Upper lobe of left lung (tissue), 6 donors: Measurements from ENCODE around the gene TMEM119. TPM values are rescaled to one million over a fixed set of nuclear protein-coding genes. Genes with fewer than 3 reads are reported as not detected.

Source experiments
- ATAC-seq, 2 donors: fragments of 200-7000 bp; cut with Tn5 transposase; one replicate each; pipeline ENCODE4 v1.9.1; 2022; ENCODE audit warnings: mild to moderate bottlenecking in 2 of 2, moderate library complexity in 2 of 2; ENCODE audit not compliant: low FRiP score in 2 of 2
- DNase-seq, 2 donors: peaks; one replicate each; pipeline ENCODE4 v3.0.0-alpha.2; 2019 to 2020
- H3K27ac ChIP-seq, 4 donors: fragments of 200-600 bp; sonication (generic); one replicate each; pipeline ENCODE4 v1.5.1; 2016 to 2019
- H3K27me3 ChIP-seq, 4 donors: fragments of 200-600 bp; sonication (generic); one replicate each; pipeline ENCODE4 v1.5.1; 2017 to 2019
- H3K36me3 ChIP-seq, 4 donors: fragments of 200-600 bp; sonication (generic); one replicate each; pipeline ENCODE4 v1.5.1; 2016 to 2019
- H3K4me1 ChIP-seq, 4 donors: fragments of 200-600 bp; sonication (generic); one replicate each; pipeline ENCODE4 v1.5.1; 2018 to 2019
- H3K4me3 ChIP-seq, 4 donors: fragments of 200-600 bp; sonication (generic); one replicate each; pipeline ENCODE4 v1.5.1; 2017 to 2019; ENCODE audit warnings: mild to moderate bottlenecking in 2 of 4, moderate library complexity in 1 of 4
- H3K9me3 ChIP-seq, 4 donors: fragments of 200-600 bp; sonication (generic); one replicate each; pipeline ENCODE4 v1.5.1; 2018 to 2019
- CTCF ChIP-seq, 6 experiments: fragments of 450-650 bp in 4 of 6; fragments of 200-600 bp in 2 of 6; sonication (generic) in 2 of 6; IDR thresholded peaks; one replicate each; pipeline ENCODE4 v1.5.1; 2016 to 2019; ENCODE audit warnings: antibody characterized with exemption in 6 of 6
- EP300 ChIP-seq, 4 donors: sonication (generic); formaldehyde crosslinking; IDR thresholded peaks; one replicate each; pipeline ENCODE4 v1.5.1; 2017; ENCODE audit warnings: antibody characterized with exemption in 4 of 4, control low read depth in 2 of 4
- POLR2A ChIP-seq, 4 donors: fragments of 450-650 bp; IDR thresholded peaks; one replicate each; pipeline ENCODE4 v1.5.1; 2016 to 2017; ENCODE audit warnings: antibody characterized with exemption in 4 of 4, mild to moderate bottlenecking in 2 of 4
- POLR2AphosphoS5 ChIP-seq, 2 donors: sonication (generic); formaldehyde crosslinking; IDR thresholded peaks; one replicate each; pipeline ENCODE4 v1.5.1; 2017; ENCODE audit warnings: antibody characterized with exemption in 2 of 2
- WGBS, 2 donors: methylation state at CpG; one replicate each; pipeline ENCODE4 v1.1.5; 2017 to 2018; 5-methylcytosine and 5-hydroxymethylcytosine counted together
- total RNA-seq, 6 donors: library from RNA; depleted of rRNA in 4 of 6; stranded (reverse); fragments of >200 nt in 4 of 6; gene quantifications; one replicate each; pipeline versions ENCODE4 v1.1.0 to v1.2.1, GENCODE V29; 2016 to 2021
- donor health status: DM: no; HTN: no; CAD: no; lungs with moderate emphysema.
- donor health status: DM: no; HTN: yes; CAD: no; lungs with severe emphysema.

The TMEM119 gene
- total RNA-seq, 6 donors from 2014 or later = 1.5 to 50.7 (median 20.5) TPM

GRCh38 chr12:108582978-108583770, 14.7 kb downstream of the TMEM119 start:
- Histone ChIP-seq H3K27ac (peak overlapping the region in 1 of 4 donors; percentile 15), H3K9me3 (no peaks in the 10 kb centered on the region), H3K27me3 (no peaks in the 10 kb centered on the region), H3K36me3 (no peaks in the 10 kb centered on the region), H3K4me1 (peaks cover 0 to 7% (median 0%) of the 10 kb centered on the region in 4 donors), H3K4me3 (no peak overlapping the region)
- no peak for ATAC-seq
- 75 to 80% methylated on average over 7 to 10 of the region's 10 CpGs for WGBS, 2 donors
- no peak for DNase-seq
- TF ChIP-seq CTCF (IDR thresholded peaks at IDR 0.05) (no peak), POLR2A (IDR thresholded peaks at IDR 0.05) (no peak), POLR2AphosphoS5 (IDR thresholded peaks at IDR 0.05) (no peak), EP300 (IDR thresholded peaks at IDR 0.05) (no peak)

- ATAC-seq (no peak), DNase-seq (no peak)
- Histone ChIP-seq H3K27me3 (no peaks in the 10 kb centered on the region), H3K27ac (peak overlapping the region in 1 of 4 donors; percentile 15), H3K9me3 (no peaks in the 10 kb centered on the region), H3K36me3 (no peaks in the 10 kb centered on the region), H3K4me3 (no peak overlapping the region), H3K4me1 (peaks cover 0 to 7% (median 0%) of the 10 kb centered on the region in 4 donors)
- TF ChIP-seq POLR2A (IDR thresholded peaks at IDR 0.05) (no peak), POLR2AphosphoS5 (IDR thresholded peaks at IDR 0.05) (no peak), EP300 (IDR thresholded peaks at IDR 0.05) (no peak), CTCF (IDR thresholded peaks at IDR 0.05) (no peak)
- WGBS, 2 donors = 87 to 93% methylated on average over 6 to 9 of the region's 9 CpGs
Observed at GRCh38 chr12:108582509-108582908, 15.4 kb downstream of the TMEM119 start.

- no peak overlapping the region for H3K4me3 ChIP-seq
- ATAC-seq = no peak
- no peaks in the 10 kb centered on the region for H3K27me3 ChIP-seq
- WGBS, 2 donors = 83 to 88% methylated on average over 25 to 33 of the region's 33 CpGs
- H3K4me1 ChIP-seq = peaks cover 0 to 7% (median 0%) of the 10 kb centered on the region in 4 donors
- peak overlapping the region in 2 of 4 donors; percentile 27 to 54 for H3K27ac ChIP-seq
- TF ChIP-seq CTCF (IDR thresholded peaks at IDR 0.05) (no peak), POLR2AphosphoS5 (IDR thresholded peaks at IDR 0.05) (no peak), EP300 (IDR thresholded peaks at IDR 0.05) (no peak), POLR2A (IDR thresholded peaks at IDR 0.05) (no peak)
- H3K36me3 ChIP-seq = no peaks in the 10 kb centered on the region
- H3K9me3 ChIP-seq = no peaks in the 10 kb centered on the region
- DNase-seq = peak in 1 of 2 donors; percentile 73
Observed at GRCh38 chr12:108581311-108582227, 16.3 kb downstream of the TMEM119 start.

GRCh38 chr12:108580531-108580930, 17.4 kb downstream of the TMEM119 start:
- TF ChIP-seq POLR2AphosphoS5 (IDR thresholded peaks at IDR 0.05) (peak in 1 of 2 donors; percentile 4), EP300 (IDR thresholded peaks at IDR 0.05) (no peak)
- ATAC-seq (peak in 1 of 2 donors; percentile 38), DNase-seq (no peak)
- no peaks in the 10 kb centered on the region for H3K9me3 ChIP-seq
- H3K36me3 ChIP-seq = no peaks in the 10 kb centered on the region
- peaks cover 0 to 7% (median 0%) of the 10 kb centered on the region in 4 donors for H3K4me1 ChIP-seq
- no peaks in the 10 kb centered on the region for H3K27me3 ChIP-seq
- no peak overlapping the region for H3K4me3 ChIP-seq
- 49 to 58% methylated on average over 3 of the region's 3 CpGs for WGBS, 2 donors
- no peak overlapping the region for H3K27ac ChIP-seq

DNA sequence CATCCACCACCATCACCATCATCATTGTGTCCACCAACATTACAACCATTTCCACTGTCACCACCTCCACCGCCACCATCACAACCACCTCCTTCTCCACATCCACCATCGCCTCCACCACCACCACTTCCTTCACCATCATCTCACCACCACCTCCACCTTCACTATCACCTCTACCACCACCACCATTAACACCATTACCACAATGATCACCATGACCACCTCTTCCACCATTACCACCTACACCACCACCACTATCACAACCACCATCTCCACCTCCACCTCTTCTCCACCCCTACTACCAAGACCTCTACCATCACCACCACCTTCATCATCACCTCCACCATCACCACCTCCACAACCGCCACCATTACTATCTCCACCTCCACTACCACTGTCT, 19.1 kb downstream of the TMEM119 start:
- WGBS, 2 donors = 89 to 97% methylated on average over 3 of the region's 3 CpGs
- H3K27ac ChIP-seq = peak overlapping the region in 1 of 4 donors; percentile 35
- H3K4me1 ChIP-seq = peaks cover 0 to 7% (median 0%) of the 10 kb centered on the region in 4 donors
- no peaks in the 10 kb centered on the region for H3K27me3 ChIP-seq
- no peak for DNase-seq
- no peak overlapping the region for H3K4me3 ChIP-seq
- H3K36me3 ChIP-seq = no peaks in the 10 kb centered on the region
- H3K9me3 ChIP-seq = no peaks in the 10 kb centered on the region
- ATAC-seq = no peak
- TF ChIP-seq EP300 (IDR thresholded peaks at IDR 0.05) = no peak
- no peak for TF ChIP-seq POLR2A (IDR thresholded peaks at IDR 0.05)
- TF ChIP-seq CTCF (IDR thresholded peaks at IDR 0.05) = no peak
- no peak for TF ChIP-seq POLR2AphosphoS5 (IDR thresholded peaks at IDR 0.05)
